HepG2 (cell line): ENCODE results near the gene PGC. TPM values are rescaled to one million over a fixed set of nuclear protein-coding genes. Genes with fewer than 3 reads are reported as not detected.

Experiments
- AGO2 ChIP-seq: fragments of 200-400 bp; formaldehyde crosslinking; optimal IDR thresholded peaks from 2 replicates; pipeline ENCODE3; 2017; ENCODE audit warnings: mild to moderate bottlenecking, low read depth, low read length, moderate library complexity
- ERF ChIP-seq: IDR thresholded peaks from 2 replicates; pipeline ENCODE4 v1.6.1; 2018; ENCODE audit warnings: missing biosample characterization, missing genetic modification reagents
- FLYWCH1 ChIP-seq: sonication (generic); formaldehyde crosslinking; IDR thresholded peaks from 2 replicates; pipeline ENCODE4 v1.8.1; 2023; ENCODE audit warnings: mild to moderate bottlenecking, missing genetic modification reagents
- HNRNPLL ChIP-seq: fragments of 200-400 bp; formaldehyde crosslinking; IDR thresholded peaks from 2 replicates; pipeline ENCODE4 v1.6.1; 2017; ENCODE audit warnings: mild to moderate bottlenecking, low read depth, low read length; ENCODE audit not compliant: poor library complexity, severe bottlenecking
- HOXA7 ChIP-seq: sonication (generic); formaldehyde crosslinking; IDR thresholded peaks from 2 replicates; pipeline ENCODE4 v1.8.1; 2022; ENCODE audit warnings: mild to moderate bottlenecking, missing genetic modification reagents, moderate library complexity
- HOXD1 ChIP-seq: sonication (generic); formaldehyde crosslinking; IDR thresholded peaks from 2 replicates; pipeline ENCODE4 v1.5.0; 2020; ENCODE audit warnings: missing genetic modification reagents
- IKZF4 ChIP-seq: sonication (generic); formaldehyde crosslinking; IDR thresholded peaks from 2 replicates; pipeline ENCODE4 v1.5.1; 2020; ENCODE audit warnings: borderline replicate concordance, mild to moderate bottlenecking, low read depth, missing genetic modification reagents; ENCODE audit errors: not compliant biosample characterization
- IRX3 ChIP-seq: sonication (generic); formaldehyde crosslinking; IDR thresholded peaks from 2 replicates; pipeline ENCODE4 v1.8.1; 2023; ENCODE audit warnings: mild to moderate bottlenecking, low read depth, missing genetic modification reagents, borderline replicate concordance
- KAT8 ChIP-seq: IDR thresholded peaks from 2 replicates; pipeline ENCODE4 v1.6.1; 2016; ENCODE audit warnings: missing genetic modification reagents, missing compliant biosample characterization
- LCORL ChIP-seq, 2 experiments: fragments of 450-650 bp in 1 of 2; sonication (generic) in 1 of 2; formaldehyde crosslinking in 1 of 2; IDR thresholded peaks; 2 replicates each; pipeline versions ENCODE4 v1.5.0 to v1.6.1; 2017 to 2020; ENCODE audit warnings: antibody characterized with exemption in 1 of 2, missing genetic modification reagents in 1 of 2
- MED8 ChIP-seq: sonication (generic); formaldehyde crosslinking; IDR thresholded peaks from 2 replicates; pipeline ENCODE4 v1.8.1; 2023; ENCODE audit warnings: mild to moderate bottlenecking, missing genetic modification reagents; ENCODE audit not compliant: insufficient replicate concordance
- MTF1 ChIP-seq: sonication (generic); formaldehyde crosslinking; IDR thresholded peaks from 2 replicates; pipeline ENCODE4 v1.5.0; 2020; ENCODE audit warnings: missing genetic modification reagents
- NCOA2 ChIP-seq: sonication (generic); formaldehyde crosslinking; IDR thresholded peaks from 2 replicates; pipeline ENCODE4 v1.8.0; 2022; ENCODE audit warnings: inconsistent platforms
- NR2F1 ChIP-seq, 2 experiments: fragments of 450-650 bp in 1 of 2; formaldehyde crosslinking in 1 of 2; IDR thresholded peaks; 2 replicates each; pipeline versions ENCODE4 v1.5.0 to v1.6.1; 2016 to 2020; ENCODE audit warnings: mild to moderate bottlenecking in 1 of 2, missing compliant biosample characterization in 1 of 2, missing genetic modification reagents in 1 of 2, moderate library complexity in 1 of 2
- RBM39 ChIP-seq: fragments of 200-400 bp; formaldehyde crosslinking; IDR thresholded peaks from one replicate; pipeline ENCODE4 v1.6.1; 2018; ENCODE audit warnings: antibody characterized with exemption, mild to moderate bottlenecking, low read depth, low read length; ENCODE audit not compliant: poor library complexity, severe bottlenecking
- SOX6 ChIP-seq, 2 experiments: fragments of 450-650 bp in 1 of 2; sonication (generic) in 1 of 2; formaldehyde crosslinking in 1 of 2; IDR thresholded peaks; 2 replicates each; pipeline versions ENCODE4 v1.4.0 to v1.6.1; 2017 to 2020; ENCODE audit warnings: antibody characterized with exemption in 1 of 2, mild to moderate bottlenecking in 1 of 2, missing genetic modification reagents in 1 of 2
- SUZ12 ChIP-seq: fragments of 150-350 bp; IDR thresholded peaks from 2 replicates; pipeline ENCODE4 v1.6.1; 2014; ENCODE audit warnings: low read depth, low read length
- ZNF251 ChIP-seq: sonication (generic); formaldehyde crosslinking; IDR thresholded peaks from 2 replicates; pipeline ENCODE4 v1.9.0; 2021; ENCODE audit warnings: mild to moderate bottlenecking, missing genetic modification reagents
- ZNF33B ChIP-seq: sonication (generic); formaldehyde crosslinking; IDR thresholded peaks from 2 replicates; pipeline ENCODE4 v1.5.1; 2020; ENCODE audit warnings: mild to moderate bottlenecking, missing genetic modification reagents
- ZNF577 ChIP-seq: sonication (generic); formaldehyde crosslinking; IDR thresholded peaks from 2 replicates; pipeline ENCODE4 v1.4.0; 2020; ENCODE audit warnings: mild to moderate bottlenecking, low read depth, missing genetic modification reagents, borderline replicate concordance
- polyA plus RNA-seq, 8 experiments: library from polyadenylated mRNA; depleted of rRNA in 3 of 8; stranded (reverse) in 7 of 8; unstranded in 1 of 8; fragments of >200 nt; fragmentation: Illumina TruSeq in 4 of 8; extraction: Trizol in 4 of 8; gene quantifications; 2 replicates each; pipeline versions ENCODE4 v1.2.1 to v1.2.3, GENCODE V29; 2011 to 2016; ENCODE audit warnings: low read depth in 4 of 8, missing spikeins in 1 of 8, mixed read lengths in 1 of 8; ENCODE audit not compliant: insufficient read depth in 1 of 8
- total RNA-seq, 5 experiments: library from RNA; depleted of rRNA; stranded (reverse); fragments of >200 nt; fragmentation: Illumina TruSeq; extraction: Trizol; gene quantifications; 2 replicates each; pipeline ENCODE4 v1.2.3, GENCODE V29; 2016; ENCODE audit warnings: low read depth in 1 of 5
- TF ChIP-seq, protein P1 (sequence below): sonication (generic); formaldehyde crosslinking; IDR thresholded peaks from 2 replicates; pipeline ENCODE4 v1.5.0; 2020; ENCODE audit warnings: missing genetic modification reagents
- TF ChIP-seq, protein P2 (sequence below): IDR thresholded peaks from 2 replicates; pipeline ENCODE4 v1.6.1; 2016; ENCODE audit warnings: missing compliant biosample characterization, missing genetic modification reagents, borderline replicate concordance
- TF ChIP-seq, protein P3 (sequence below): IDR thresholded peaks from 2 replicates; pipeline ENCODE4 v1.6.1; 2012; ENCODE audit warnings: low read depth, low read length, improper control_type of control experiment

The PGC gene
- total and polyA plus RNA-seq, 2 of the 13 experiments (the other 11 are each of a cell fraction or from before 2014, with no cell fraction given): 426 to 502 TPM

DNA sequence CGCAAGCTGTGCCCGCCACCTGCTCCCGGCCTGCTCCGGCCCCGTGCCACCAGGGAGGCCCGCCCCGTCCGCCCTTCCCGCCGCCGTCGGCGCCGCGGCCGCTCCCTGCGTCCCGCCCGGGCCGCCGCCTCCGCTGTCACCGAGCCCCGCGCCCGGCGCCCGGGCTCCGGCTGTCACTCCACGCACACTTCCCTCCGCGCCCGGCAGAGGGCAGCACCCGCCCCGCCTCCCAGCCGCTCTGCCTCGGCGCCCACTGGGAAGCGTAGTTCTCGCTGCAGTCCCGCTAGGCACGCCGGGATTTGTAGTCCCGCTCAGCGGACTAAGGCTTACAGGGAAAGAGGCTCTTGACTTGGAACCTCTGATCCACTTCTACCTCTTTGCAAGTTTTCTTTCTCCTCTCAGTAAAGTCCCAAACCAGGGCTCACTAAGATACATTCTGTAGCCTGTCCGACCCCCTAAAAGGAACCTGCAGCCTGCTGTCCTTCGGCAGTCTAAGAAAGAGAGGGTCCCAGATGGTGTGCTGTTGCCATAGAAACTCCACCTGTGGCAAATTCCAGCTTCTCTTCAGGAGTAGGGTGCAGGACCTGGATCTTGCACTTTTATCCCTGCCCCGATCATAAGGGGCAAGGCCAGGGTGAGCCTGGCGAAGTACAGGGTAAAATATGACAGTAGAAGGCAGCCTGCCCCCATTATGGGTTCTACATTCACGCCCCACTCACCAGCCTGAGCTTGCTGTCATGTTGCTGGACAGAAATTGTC is 11.6 kb downstream of the PGC start, which contains the start of gene TFEB (continued):
- TF ChIP-seq HOXD1 (no peak), MTF1 (CRISPR knock-in tag) (no peak), NCOA2 (CRISPR knock-in tag) (no peak; the same call in 1 of the 2 replicates), AGO2 (peak; percentile 4), ZNF251 (CRISPR knock-in tag) (no peak), KAT8 (CRISPR knock-in tag) (peak; percentile 80), FLYWCH1 (no peak), HOXA7 (CRISPR knock-in tag) (no peak), LCORL (IDR thresholded peaks at IDR 0.05) (no peak), LCORL (CRISPR knock-in tag; IDR thresholded peaks at IDR 0.05) (peak; percentile 78), ERF (CRISPR knock-in tag) (peak; percentile 90; the same call in 1 of the 2 replicates), ZNF33B (0 out of 2 replicates have a peak, but pooled peaks have one; percentile 67), MED8 (no peak), RBM39 (peak; percentile 11), IRX3 (CRISPR knock-in tag) (no peak; the same call in 1 of the 2 replicates), SOX6 (IDR thresholded peaks at IDR 0.05) (no peak), SOX6 (CRISPR knock-in tag; IDR thresholded peaks at IDR 0.05) (peak; percentile 57; the same call in 1 of the 2 replicates), IKZF4 (CRISPR knock-in tag) (peak; percentile 18), NR2F1 (CRISPR knock-in tag; IDR thresholded peaks at IDR 0.05) (no peak), HNRNPLL (peak; percentile 92), SUZ12 (peak; percentile 97), ZNF577 (CRISPR knock-in tag) (no peak)
- TF ChIP-seq, protein P1, sequence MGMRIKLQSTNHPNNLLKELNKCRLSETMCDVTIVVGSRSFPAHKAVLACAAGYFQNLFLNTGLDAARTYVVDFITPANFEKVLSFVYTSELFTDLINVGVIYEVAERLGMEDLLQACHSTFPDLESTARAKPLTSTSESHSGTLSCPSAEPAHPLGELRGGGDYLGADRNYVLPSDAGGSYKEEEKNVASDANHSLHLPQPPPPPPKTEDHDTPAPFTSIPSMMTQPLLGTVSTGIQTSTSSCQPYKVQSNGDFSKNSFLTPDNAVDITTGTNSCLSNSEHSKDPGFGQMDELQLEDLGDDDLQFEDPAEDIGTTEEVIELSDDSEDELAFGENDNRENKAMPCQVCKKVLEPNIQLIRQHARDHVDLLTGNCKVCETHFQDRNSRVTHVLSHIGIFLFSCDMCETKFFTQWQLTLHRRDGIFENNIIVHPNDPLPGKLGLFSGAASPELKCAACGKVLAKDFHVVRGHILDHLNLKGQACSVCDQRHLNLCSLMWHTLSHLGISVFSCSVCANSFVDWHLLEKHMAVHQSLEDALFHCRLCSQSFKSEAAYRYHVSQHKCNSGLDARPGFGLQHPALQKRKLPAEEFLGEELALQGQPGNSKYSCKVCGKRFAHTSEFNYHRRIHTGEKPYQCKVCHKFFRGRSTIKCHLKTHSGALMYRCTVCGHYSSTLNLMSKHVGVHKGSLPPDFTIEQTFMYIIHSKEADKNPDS (CRISPR knock-in tag): no peak
- TF ChIP-seq, protein P2, sequence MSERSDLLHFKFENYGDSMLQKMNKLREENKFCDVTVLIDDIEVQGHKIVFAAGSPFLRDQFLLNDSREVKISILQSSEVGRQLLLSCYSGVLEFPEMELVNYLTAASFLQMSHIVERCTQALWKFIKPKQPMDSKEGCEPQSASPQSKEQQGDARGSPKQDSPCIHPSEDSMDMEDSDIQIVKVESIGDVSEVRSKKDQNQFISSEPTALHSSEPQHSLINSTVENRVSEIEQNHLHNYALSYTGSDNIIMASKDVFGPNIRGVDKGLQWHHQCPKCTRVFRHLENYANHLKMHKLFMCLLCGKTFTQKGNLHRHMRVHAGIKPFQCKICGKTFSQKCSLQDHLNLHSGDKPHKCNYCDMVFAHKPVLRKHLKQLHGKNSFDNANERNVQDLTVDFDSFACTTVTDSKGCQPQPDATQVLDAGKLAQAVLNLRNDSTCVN (CRISPR knock-in tag): peak; percentile 47; the same call in 1 of the 2 replicates
- TF ChIP-seq, protein P3, sequence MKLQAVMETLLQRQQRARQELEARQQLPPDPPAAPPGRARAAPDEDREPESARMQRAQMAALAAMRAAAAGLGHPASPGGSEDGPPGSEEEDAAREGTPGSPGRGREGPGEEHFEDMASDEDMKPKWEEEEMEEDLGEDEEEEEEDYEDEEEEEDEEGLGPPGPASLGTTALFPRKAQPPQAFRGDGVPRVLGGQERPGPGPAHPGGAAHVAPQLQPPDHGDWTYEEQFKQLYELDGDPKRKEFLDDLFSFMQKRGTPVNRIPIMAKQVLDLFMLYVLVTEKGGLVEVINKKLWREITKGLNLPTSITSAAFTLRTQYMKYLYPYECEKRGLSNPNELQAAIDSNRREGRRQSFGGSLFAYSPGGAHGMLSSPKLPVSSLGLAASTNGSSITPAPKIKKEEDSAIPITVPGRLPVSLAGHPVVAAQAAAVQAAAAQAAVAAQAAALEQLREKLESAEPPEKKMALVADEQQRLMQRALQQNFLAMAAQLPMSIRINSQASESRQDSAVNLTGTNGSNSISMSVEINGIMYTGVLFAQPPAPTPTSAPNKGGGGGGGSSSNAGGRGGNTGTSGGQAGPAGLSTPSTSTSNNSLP: no peak
